Trophoblast cell (in vitro differentiated cells and primary cell): ENCODE data around the gene IGFN1.
A peak's percentile ranks its signal among the peaks of the same experiment; 100 is the strongest.

Source experiments
- DNase-seq, 2 donors: peaks; one replicate each; pipeline ENCODE4 v3.0.0-alpha.2; 2016
- H2AFZ ChIP-seq: 2 replicates; pipeline ENCODE4 v1.6.1; 2013; ENCODE audit warnings: low read length, moderate library complexity, mild to moderate bottlenecking; ENCODE audit not compliant: insufficient read depth, poor library complexity
- H2AK5ac ChIP-seq: 2 replicates; pipeline ENCODE4 v1.6.1; 2013; ENCODE audit warnings: mild to moderate bottlenecking, low read length
- H2BK120ac ChIP-seq: 2 replicates; pipeline ENCODE4 v1.6.1; 2013; ENCODE audit warnings: low read length, mild to moderate bottlenecking, moderate library complexity; ENCODE audit not compliant: insufficient read depth, poor library complexity
- H2BK12ac ChIP-seq: 2 replicates; pipeline ENCODE4 v1.6.1; 2013; ENCODE audit warnings: mild to moderate bottlenecking, low read length, moderate library complexity
- H2BK5ac ChIP-seq: 2 replicates; pipeline ENCODE4 v1.6.1; 2013; ENCODE audit warnings: low read length, low read depth, moderate library complexity, mild to moderate bottlenecking; ENCODE audit not compliant: poor library complexity
- H3K14ac ChIP-seq: 2 replicates; pipeline ENCODE4 v1.6.1; 2013; ENCODE audit warnings: mild to moderate bottlenecking, low read length
- H3K18ac ChIP-seq: 2 replicates; pipeline ENCODE4 v1.6.1; 2013; ENCODE audit warnings: mild to moderate bottlenecking, low read length
- H3K23ac ChIP-seq: 2 replicates; pipeline ENCODE4 v1.6.1; 2013; ENCODE audit warnings: low read length
- H3K27ac ChIP-seq: 2 replicates; pipeline ENCODE4 v1.5.1; 2013; ENCODE audit warnings: low read depth, mild to moderate bottlenecking, inconsistent platforms, low read length, moderate library complexity
- H3K27me3 ChIP-seq: 2 replicates; pipeline ENCODE4 v1.6.1; 2013; ENCODE audit warnings: inconsistent platforms, mild to moderate bottlenecking, low read length, moderate library complexity; ENCODE audit not compliant: insufficient read depth
- H3K36me3 ChIP-seq, 2 experiments: 1 replicate in 1 of 2; 2 replicates in 1 of 2; pipeline ENCODE4 v1.6.1; 2013; ENCODE audit warnings: low read length in 2 of 2, mild to moderate bottlenecking in 2 of 2, moderate library complexity in 1 of 2; ENCODE audit not compliant: insufficient read depth in 2 of 2, control insufficient read depth in 1 of 2
- H3K4ac ChIP-seq: 2 replicates; pipeline ENCODE4 v1.6.1; 2013; ENCODE audit warnings: low read depth, mild to moderate bottlenecking, low read length, moderate library complexity
- H3K4me1 ChIP-seq, 2 experiments: 1 replicate in 1 of 2; 2 replicates in 1 of 2; pipeline ENCODE4 v1.6.1; 2013; ENCODE audit warnings: low read length in 2 of 2, mild to moderate bottlenecking in 2 of 2, moderate library complexity in 1 of 2; ENCODE audit not compliant: insufficient read depth in 2 of 2, control insufficient read depth in 1 of 2
- H3K4me2 ChIP-seq: 2 replicates; pipeline ENCODE4 v1.6.1; 2013; ENCODE audit warnings: inconsistent platforms, mild to moderate bottlenecking, low read length, moderate library complexity
- H3K4me3 ChIP-seq: 2 replicates; pipeline ENCODE4 v1.5.1; 2013; ENCODE audit warnings: mild to moderate bottlenecking, low read depth, low read length, inconsistent platforms
- H3K79me1 ChIP-seq: one replicate; pipeline ENCODE4 v1.6.1; 2013; ENCODE audit warnings: low read length
- H3K79me2 ChIP-seq: 2 replicates; pipeline ENCODE4 v1.6.1; 2013; ENCODE audit warnings: low read length, mild to moderate bottlenecking; ENCODE audit not compliant: control insufficient read depth, insufficient read depth, poor library complexity
- H3K9ac ChIP-seq: 2 replicates; pipeline ENCODE4 v1.6.1; 2013; ENCODE audit warnings: mild to moderate bottlenecking, low read length
- H3K9me3 ChIP-seq: 2 replicates; pipeline ENCODE4 v1.6.1; 2013; ENCODE audit warnings: low read depth, mild to moderate bottlenecking, control low read depth, inconsistent platforms, low read length; ENCODE audit not compliant: insufficient read depth
- H4K12ac ChIP-seq: 2 replicates; pipeline ENCODE4 v1.6.1; 2013; ENCODE audit warnings: low read depth, mild to moderate bottlenecking, low read length, moderate library complexity
- H4K8ac ChIP-seq: 2 replicates; pipeline ENCODE4 v1.6.1; 2013; ENCODE audit warnings: low read depth, mild to moderate bottlenecking, low read length, moderate library complexity
- H4K91ac ChIP-seq: one replicate; pipeline ENCODE4 v1.6.1; 2013; ENCODE audit warnings: low read depth, mild to moderate bottlenecking, low read length, moderate library complexity
- WGBS: extraction: QIAGEN DNeasy Blood & Tissue Kit; methylation state at CpG from one replicate; pipeline ENCODE4 v1.1.7; 2013; ENCODE audit warnings: missing lambda C conversion rate; ENCODE audit not compliant: insufficient read length, insufficient coverage; ENCODE audit errors: extremely low coverage; 5-methylcytosine and 5-hydroxymethylcytosine counted together

The IGFN1 gene

DNA sequence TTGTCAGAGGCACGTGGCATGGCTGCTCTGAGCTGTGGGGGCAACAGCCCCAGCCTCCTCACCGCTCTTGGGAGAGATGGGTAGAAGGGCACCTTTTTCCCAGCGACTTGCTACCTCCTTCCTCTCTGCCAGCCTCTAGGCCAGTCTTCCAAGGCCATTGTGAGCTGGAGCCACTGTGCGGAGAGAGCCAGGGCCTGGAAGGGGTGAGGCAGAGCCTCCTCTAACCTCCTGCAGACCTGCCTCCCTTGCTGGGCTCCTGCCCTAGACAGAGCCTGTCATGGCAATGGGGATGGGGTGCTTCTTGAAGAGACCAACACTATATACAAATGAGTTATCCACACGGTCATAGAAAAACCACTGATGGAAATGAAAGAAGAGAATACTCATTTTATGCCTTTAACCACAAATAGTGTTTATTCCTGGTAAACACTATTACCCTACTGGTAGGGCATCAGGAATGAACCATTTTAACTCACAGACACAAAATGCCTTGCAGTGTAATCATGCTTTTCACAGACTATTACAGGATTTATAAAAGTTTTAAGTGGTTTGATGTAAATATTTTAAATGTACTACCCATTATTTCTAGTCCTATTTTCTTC lies 5.0 kb upstream of the IGFN1 start:
- no peak overlapping the region for H2AFZ ChIP-seq
- no peak overlapping the region for H3K4me3 ChIP-seq
- DNase-seq, result no peak
- H4K12ac ChIP-seq, result no peak overlapping the region
- H3K18ac ChIP-seq, result peak overlapping the region; percentile 26
- peaks cover 2% of the 10 kb centered on the region for H3K9me3 ChIP-seq
- H3K9ac ChIP-seq, result no peak overlapping the region
- peaks cover 7 to 9% of the 10 kb centered on the region in 2 experiments for H3K4me1 ChIP-seq
- H2AK5ac ChIP-seq, result peak overlapping the region; percentile 27
- no peak overlapping the region for H3K4me2 ChIP-seq
- H2BK12ac ChIP-seq, result peak overlapping the region; percentile 1
- no peaks in the 10 kb centered on the region for H3K27me3 ChIP-seq
- H2BK5ac ChIP-seq, result no peak overlapping the region
- no peak overlapping the region for H4K8ac ChIP-seq
- peak overlapping the region; percentile 40 for H3K14ac ChIP-seq
- peak overlapping the region; percentile 8 for H3K4ac ChIP-seq
- H3K79me1 ChIP-seq, result peaks cover 9% of the 10 kb centered on the region
- peak overlapping the region; percentile 52 for H4K91ac ChIP-seq
- H3K79me2 ChIP-seq, result no peaks in the 10 kb centered on the region
- no CpG with 5 or more reads among the region's 5 CpGs for WGBS
- peak overlapping the region; percentile 22 for H3K27ac ChIP-seq
- H2BK120ac ChIP-seq, result peak overlapping the region; percentile 64
- H3K36me3 ChIP-seq, result no peaks in the 10 kb centered on the region
- H3K23ac ChIP-seq, result no peak overlapping the region

DNA sequence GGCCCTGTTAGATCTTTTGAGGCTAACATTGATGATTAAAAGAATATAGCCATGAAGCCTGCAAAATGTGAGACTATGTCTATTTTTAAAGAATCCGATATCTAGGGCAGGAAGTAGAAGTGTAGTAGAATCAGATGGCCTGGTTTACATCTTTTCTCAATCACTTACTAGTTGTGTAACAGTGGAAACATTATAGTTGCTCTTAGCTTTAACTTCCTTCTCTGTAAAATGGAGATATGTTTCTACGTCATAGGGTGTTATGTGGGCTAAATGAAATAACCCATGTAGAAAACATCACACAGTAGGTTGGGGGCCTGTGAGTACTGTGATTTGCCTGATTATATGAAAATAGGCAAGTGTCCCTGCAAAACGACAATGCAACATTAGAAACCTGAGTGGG lies 4.4 kb upstream of the IGFN1 start:
- Histone ChIP-seq H3K4me2 (no peak overlapping the region), H4K8ac (no peak overlapping the region), H3K9me3 (peaks cover 2% of the 10 kb centered on the region), H4K12ac (no peak overlapping the region), H3K4ac (no peak overlapping the region), H2BK120ac (no peak overlapping the region), H2AK5ac (no peak overlapping the region), H3K36me3 (no peaks in the 10 kb centered on the region), H4K91ac (no peak overlapping the region), H3K79me2 (no peaks in the 10 kb centered on the region), H3K4me3 (no peak overlapping the region), H3K9ac (no peak overlapping the region), H2AFZ (no peak overlapping the region), H3K27me3 (no peaks in the 10 kb centered on the region), H2BK12ac (no peak overlapping the region), H3K27ac (no peak overlapping the region), H3K79me1 (peaks cover 9% of the 10 kb centered on the region), H3K23ac (no peak overlapping the region), H2BK5ac (no peak overlapping the region), H3K14ac (no peak overlapping the region), H3K18ac (no peak overlapping the region), H3K4me1 (peaks cover 7 to 11% of the 10 kb centered on the region in 2 experiments)
- DNase-seq, result no peak
- WGBS, result no CpG with 5 or more reads among the region's 3 CpGs

DNA sequence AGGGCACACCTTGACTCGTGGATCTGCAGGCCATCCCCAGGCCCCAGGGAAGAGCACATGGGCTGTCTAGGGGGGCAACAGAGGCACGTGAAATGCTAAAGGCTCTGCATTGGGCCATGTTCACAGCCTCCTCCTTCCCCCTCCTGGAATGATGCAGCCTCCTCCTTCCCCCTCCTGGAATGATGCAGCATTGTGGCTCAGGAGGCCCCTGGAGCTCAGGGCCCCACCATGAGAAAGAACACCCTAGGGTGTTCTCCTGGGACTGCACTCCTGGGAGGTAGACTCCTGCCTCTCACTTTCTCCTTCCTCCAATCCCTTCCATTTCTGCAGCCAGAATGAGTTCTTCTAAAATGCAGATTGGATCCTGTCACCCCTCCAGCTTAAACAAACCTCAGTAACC lies 1.5 kb upstream of the IGFN1 start:
- no peak overlapping the region for H3K14ac ChIP-seq
- H3K4ac ChIP-seq, result no peak overlapping the region
- WGBS, result no CpG with 5 or more reads among the region's 2 CpGs
- no peak for DNase-seq
- no peak overlapping the region for H3K4me2 ChIP-seq
- no peak overlapping the region for H4K12ac ChIP-seq
- no peak overlapping the region for H2AFZ ChIP-seq
- H3K79me2 ChIP-seq, result no peaks in the 10 kb centered on the region
- H3K4me3 ChIP-seq, result no peak overlapping the region
- H3K27ac ChIP-seq, result no peak overlapping the region
- no peak overlapping the region for H3K9ac ChIP-seq
- H3K9me3 ChIP-seq, result no peaks in the 10 kb centered on the region
- H2BK120ac ChIP-seq, result no peak overlapping the region
- no peaks in the 10 kb centered on the region for H3K27me3 ChIP-seq
- H3K23ac ChIP-seq, result no peak overlapping the region
- no peaks in the 10 kb centered on the region for H3K36me3 ChIP-seq
- H2BK5ac ChIP-seq, result no peak overlapping the region
- H3K18ac ChIP-seq, result no peak overlapping the region
- peaks cover 7 to 8% of the 10 kb centered on the region in 2 experiments for H3K4me1 ChIP-seq
- H3K79me1 ChIP-seq, result peaks cover 4% of the 10 kb centered on the region
- no peak overlapping the region for H2BK12ac ChIP-seq
- no peak overlapping the region for H4K91ac ChIP-seq
- H2AK5ac ChIP-seq, result no peak overlapping the region
- no peak overlapping the region for H4K8ac ChIP-seq

DNA sequence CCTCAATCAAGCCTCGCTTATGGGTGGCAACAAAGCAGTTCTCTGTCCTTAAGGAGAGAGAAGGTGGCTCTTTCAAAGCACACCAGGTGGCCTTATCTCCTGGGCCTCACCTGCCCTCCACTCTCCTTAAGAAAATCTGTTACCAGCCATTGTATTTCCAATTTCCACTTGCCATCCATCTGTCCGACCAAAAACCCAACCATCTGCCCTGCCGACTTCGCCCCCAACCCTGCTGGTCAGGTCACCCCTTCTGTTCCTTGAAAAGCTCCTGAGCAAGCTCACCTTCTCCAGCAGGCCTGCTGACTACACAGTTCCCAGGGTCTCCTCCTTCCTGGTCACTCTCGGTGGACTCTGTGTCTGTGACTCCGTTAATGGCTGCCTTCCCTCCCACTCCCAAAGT lies 619 bp upstream of the IGFN1 start:
- no peak overlapping the region for H3K14ac ChIP-seq
- no peaks in the 10 kb centered on the region for H3K27me3 ChIP-seq
- no peak overlapping the region for H3K18ac ChIP-seq
- no peak overlapping the region for H2AK5ac ChIP-seq
- no peak overlapping the region for H4K8ac ChIP-seq
- no peak overlapping the region for H2BK5ac ChIP-seq
- no peaks in the 10 kb centered on the region for H3K79me2 ChIP-seq
- H3K9me3 ChIP-seq, result no peaks in the 10 kb centered on the region
- H4K12ac ChIP-seq, result no peak overlapping the region
- H4K91ac ChIP-seq, result no peak overlapping the region
- H2BK120ac ChIP-seq, result no peak overlapping the region
- H3K27ac ChIP-seq, result no peak overlapping the region
- H3K9ac ChIP-seq, result no peak overlapping the region
- no peak overlapping the region for H3K4me3 ChIP-seq
- H3K79me1 ChIP-seq, result peaks cover 4% of the 10 kb centered on the region
- no peak overlapping the region for H2AFZ ChIP-seq
- H3K4ac ChIP-seq, result no peak overlapping the region
- H3K4me1 ChIP-seq, result peaks cover 7% of the 10 kb centered on the region in 2 experiments
- H2BK12ac ChIP-seq, result no peak overlapping the region
- WGBS, result no CpG with 5 or more reads among the region's 6 CpGs
- H3K23ac ChIP-seq, result no peak overlapping the region
- H3K4me2 ChIP-seq, result no peak overlapping the region
- no peaks in the 10 kb centered on the region for H3K36me3 ChIP-seq
- DNase-seq, result no peak
